Fibroblast of skin of left quadriceps (primary cell): ENCODE measurements around the gene XAGE5.
"Not testable (repeated sequence)": the region's sequence is repeated elsewhere in the genome, so short reads cannot be mapped to it uniquely, and the experiment has no call there.

Source experiments
- DNase-seq, 2 experiments: peaks; one replicate each; pipeline ENCODE4 v3.0.0-alpha.2; 2013; ENCODE audit warnings: low read depth in 2 of 2

XAGE5 gene

GRCh38 chrX:52811065-52811625 is at the start of gene XAGE5:
XAGE5 (plus strand) TSS chrX:52811287; CDS start chrX:52812567, 1,280 bp downstream.
- DNase-seq: no peak

- DNase-seq: not testable (repeated sequence)
These were observed 45.1 kb upstream of the XAGE5 start for GRCh38 chrX:52765983-52766382.

- DNase-seq: not testable (repeated sequence)
These were observed 37.6 kb upstream of the XAGE5 start for GRCh38 chrX:52773504-52773903.

- not testable (repeated sequence) for DNase-seq
These were observed 13.8 kb upstream of the XAGE5 start, which contains the start of gene SPANXN5 for GRCh38 chrX:52797327-52797726. SPANXN5 (minus strand) TSS chrX:52797427; CDS start chrX:52797348, 79 bp downstream.

GRCh38 chrX:52804876-52805275 is 6.2 kb upstream of the XAGE5 start:
- DNase-seq: not testable (repeated sequence)

- DNase-seq: no peak
These were observed 8.7 kb downstream of the XAGE5 start for GRCh38 chrX:52819788-52820187.

GRCh38 chrX:52821079-52821760 is 10.1 kb downstream of the XAGE5 start:
- no peak for DNase-seq

- DNase-seq: no peak
These were observed 13.5 kb downstream of the XAGE5 start for GRCh38 chrX:52824608-52825007.

- DNase-seq: no peak
These were observed 19.5 kb downstream of the XAGE5 start for GRCh38 chrX:52830551-52830950.

- no peak for DNase-seq
These were observed 28.1 kb downstream of the XAGE5 start for GRCh38 chrX:52839137-52839536.

- not testable (repeated sequence) for DNase-seq
These were observed 32.5 kb downstream of the XAGE5 start for GRCh38 chrX:52843619-52844018.

GRCh38 chrX:52852110-52852860 is 41.2 kb downstream of the XAGE5 start:
- peak in 1 of 2 experiments; percentile 17 for DNase-seq

- DNase-seq: not testable (repeated sequence)
These were observed 46.0 kb downstream of the XAGE5 start for GRCh38 chrX:52856991-52857525.

GRCh38 chrX:52865343-52865998 is 54.4 kb downstream of the XAGE5 start:
- no peak for DNase-seq
